Peyer's patch (tissue), 4 donors: ENCODE data around the gene TMEM53. TPM values are rescaled to one million over a fixed set of nuclear protein-coding genes. Genes with fewer than 3 reads are reported as not detected.

Experiments
- DNase-seq, 3 donors: peaks; one replicate each; pipeline ENCODE4 v3.0.0-alpha.2; 2017 to 2019
- H3K27ac ChIP-seq, 4 donors: fragments of 200-600 bp; sonication (generic); one replicate each; pipeline ENCODE4 v1.5.1; 2016 to 2019
- H3K27me3 ChIP-seq, 2 donors: fragments of 200-600 bp; sonication (generic); one replicate each; pipeline ENCODE4 v1.5.1; 2019
- H3K36me3 ChIP-seq, 3 donors: fragments of 200-600 bp; sonication (generic); one replicate each; pipeline ENCODE4 v1.5.1; 2016 to 2019
- H3K4me1 ChIP-seq, 4 donors: fragments of 200-600 bp; sonication (generic); one replicate each; pipeline ENCODE4 v1.5.1; 2016 to 2019
- H3K4me3 ChIP-seq, 4 donors: fragments of 200-600 bp; sonication (generic); 1 replicate in 3 of 4; 2 replicates in 1 of 4; pipeline ENCODE4 v1.5.1; 2016 to 2019; ENCODE audit warnings: mild to moderate bottlenecking in 1 of 4
- H3K9me3 ChIP-seq, 4 donors: fragments of 200-600 bp; sonication (generic); one replicate each; pipeline ENCODE4 v1.5.1; 2016 to 2019; ENCODE audit warnings: mild to moderate bottlenecking in 1 of 4
- CTCF ChIP-seq, 6 experiments: fragments of 450-650 bp in 4 of 6; fragments of 200-600 bp in 2 of 6; sonication (generic) in 1 of 6; IDR thresholded peaks; one replicate each; pipeline ENCODE4 v1.5.1; 2017 to 2019; ENCODE audit warnings: antibody characterized with exemption in 6 of 6, mild to moderate bottlenecking in 3 of 6, moderate library complexity in 1 of 6
- POLR2A ChIP-seq, 2 donors: fragments of 450-650 bp; IDR thresholded peaks; one replicate each; pipeline ENCODE4 v1.5.1; 2017; ENCODE audit warnings: antibody characterized with exemption in 2 of 2, mild to moderate bottlenecking in 2 of 2, moderate library complexity in 2 of 2
- total RNA-seq, 4 donors: library from RNA; depleted of rRNA; stranded (reverse); fragments of >200 nt; gene quantifications; one replicate each; pipeline ENCODE4 v1.1.0, GENCODE V29; 2016

Gene TMEM53
- total RNA-seq = 10 to 100 TPM in 3 of 4 donors, not detected in 1; 23.1 to 30.8 (median 26.5) TPM

GRCh38 chr1:44674113-44675000 is at the start of gene TMEM53, which contains the start of gene ARMH1:
Gene TMEM53 (minus strand): TSS chr1:44674481. CDS start chr1:44674391, 90 bp downstream.
Gene ARMH1 (plus strand): TSS chr1:44674714. CDS start chr1:44689698, 14,984 bp downstream.
- no peaks in the 10 kb centered on the region for H3K9me3 ChIP-seq
- H3K4me1 ChIP-seq = peaks cover 6 to 51% (median 17%) of the 10 kb centered on the region in 4 donors
- peak; percentile 99 to 100 (median 99) for DNase-seq
- TF ChIP-seq POLR2A (IDR thresholded peaks at IDR 0.05) = peak; percentile 45 to 71
- no peak for TF ChIP-seq CTCF (IDR thresholded peaks at IDR 0.05)
- peak within 1 kb of the TSS; percentile 94 to 99 (median 96) for H3K27ac ChIP-seq
- peak within 1 kb of the TSS; percentile 68 to 80 (median 72) for H3K4me3 ChIP-seq
- no peaks in the 10 kb centered on the region for H3K27me3 ChIP-seq
- H3K36me3 ChIP-seq = no peaks in the 10 kb centered on the region

- peaks cover 0 to 12% (median 6%) of the 10 kb centered on the region in 4 donors for H3K4me1 ChIP-seq
- H3K36me3 ChIP-seq = no peaks in the 10 kb centered on the region
- peak in 2 of 3 donors; percentile 79 to 84 for DNase-seq
- H3K4me3 ChIP-seq = no peak overlapping the region
- H3K27me3 ChIP-seq = no peaks in the 10 kb centered on the region
- TF ChIP-seq POLR2A (IDR thresholded peaks at IDR 0.05) = no peak
- H3K27ac ChIP-seq = peak overlapping the region in 2 of 4 donors; percentile 35 to 71
- H3K9me3 ChIP-seq = no peaks in the 10 kb centered on the region
Measured at GRCh38 chr1:44723496-44724295, 49.4 kb upstream of the TMEM53 start.

DNA sequence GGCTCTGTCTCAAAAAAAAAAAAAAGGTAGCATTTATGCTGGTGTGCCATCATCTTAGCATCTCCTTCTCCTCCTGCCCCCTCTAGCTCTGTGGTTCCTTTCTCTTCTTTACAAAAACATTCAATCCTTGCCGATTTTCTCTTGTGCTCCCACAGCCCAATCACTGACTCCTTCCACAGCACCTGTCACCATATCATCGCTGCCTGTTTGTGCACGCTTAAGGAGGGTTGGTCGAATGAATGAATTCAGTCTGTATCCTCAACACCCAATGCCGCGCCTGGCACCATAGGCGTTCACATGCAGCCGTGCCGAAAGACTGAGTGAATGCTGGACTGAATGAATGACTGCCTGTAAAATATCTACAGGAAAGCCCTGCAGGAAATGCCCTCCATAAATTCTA is 48.8 kb upstream of the TMEM53 start:
- H3K27ac ChIP-seq = peak overlapping the region in 2 of 4 donors; percentile 35 to 71
- no peak for DNase-seq
- TF ChIP-seq POLR2A (IDR thresholded peaks at IDR 0.05) (no peak), CTCF (IDR thresholded peaks at IDR 0.05) (no peak)
- H3K36me3 ChIP-seq = no peaks in the 10 kb centered on the region
- peaks cover 0 to 12% (median 6%) of the 10 kb centered on the region in 4 donors for H3K4me1 ChIP-seq
- no peaks in the 10 kb centered on the region for H3K9me3 ChIP-seq
- no peaks in the 10 kb centered on the region for H3K27me3 ChIP-seq
- no peak overlapping the region for H3K4me3 ChIP-seq

DNA sequence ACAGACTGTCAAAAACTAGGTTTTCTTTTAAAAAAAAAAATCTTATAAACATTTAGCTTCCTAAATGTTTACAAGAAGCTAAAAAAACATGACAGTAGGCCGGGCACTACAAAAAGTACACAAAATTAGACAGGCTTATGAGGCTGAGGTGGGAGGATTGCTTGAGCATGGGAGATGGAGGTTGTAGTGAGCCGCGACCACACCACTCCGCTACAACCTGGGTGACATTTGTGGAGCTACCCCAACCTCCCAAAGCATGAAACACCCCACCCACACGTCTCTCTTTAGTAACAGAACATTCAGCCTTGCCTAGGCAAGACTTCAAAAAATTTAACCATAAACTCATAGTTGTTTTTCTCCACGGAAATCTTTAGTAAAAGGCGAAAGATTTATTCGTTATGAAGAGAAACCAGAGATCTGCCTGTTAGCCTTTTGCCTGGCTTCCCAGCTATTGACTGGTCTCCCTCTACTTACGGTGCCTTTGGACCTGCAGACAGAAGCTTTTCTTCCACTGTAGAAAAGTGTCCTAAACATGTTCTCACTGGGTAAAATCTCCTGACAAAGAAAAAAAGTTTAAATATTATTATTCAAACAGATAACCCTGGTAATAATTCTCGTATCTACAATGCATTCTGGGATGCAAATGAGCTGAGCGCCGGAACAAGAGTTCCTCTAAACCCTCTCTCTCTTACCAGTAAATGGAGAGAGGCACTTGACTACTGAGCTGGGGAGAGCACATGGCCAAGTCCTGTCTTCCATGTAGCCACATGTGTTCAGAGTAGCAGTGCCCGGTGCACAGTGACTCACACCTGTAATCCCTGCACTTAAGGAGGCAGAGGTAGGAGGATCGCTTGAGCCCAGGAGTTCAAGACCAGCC is 47.4 kb upstream of the TMEM53 start:
- Histone ChIP-seq H3K4me1 (peaks cover 0 to 12% (median 6%) of the 10 kb centered on the region in 4 donors), H3K36me3 (no peaks in the 10 kb centered on the region), H3K27ac (peak overlapping the region; percentile 46 to 78 (median 70)), H3K27me3 (no peaks in the 10 kb centered on the region), H3K9me3 (no peaks in the 10 kb centered on the region), H3K4me3 (no peak overlapping the region)
- TF ChIP-seq POLR2A (IDR thresholded peaks at IDR 0.05) (peak; percentile 62 to 99), CTCF (IDR thresholded peaks at IDR 0.05) (no peak)
- peak in 2 of 3 donors; percentile 77 to 85 for DNase-seq

DNA sequence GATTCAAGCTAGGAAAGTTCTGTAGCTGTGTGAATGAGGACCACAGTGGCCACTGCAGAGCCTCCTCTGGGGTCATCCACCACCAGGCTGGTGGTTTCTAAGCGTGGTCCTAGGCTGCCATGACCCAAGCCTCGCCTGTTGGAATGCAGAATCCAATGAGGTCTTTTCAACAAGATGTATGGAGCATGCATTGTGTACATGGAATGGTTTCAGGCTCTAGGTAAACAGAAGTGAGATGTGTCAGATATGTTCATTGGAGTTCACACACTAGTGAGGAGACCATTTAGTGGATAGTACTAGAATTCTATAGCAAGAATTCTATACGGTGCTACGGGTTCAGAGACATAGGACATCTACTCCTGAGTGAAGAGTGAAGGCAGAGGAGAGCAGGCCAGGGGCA is 46.0 kb upstream of the TMEM53 start:
- DNase-seq = no peak
- H3K27me3 ChIP-seq = no peaks in the 10 kb centered on the region
- H3K36me3 ChIP-seq = no peaks in the 10 kb centered on the region
- peak overlapping the region in 1 of 4 donors; percentile 71 for H3K27ac ChIP-seq
- TF ChIP-seq POLR2A (IDR thresholded peaks at IDR 0.05) (no peak), CTCF (IDR thresholded peaks at IDR 0.05) (no peak)
- no peaks in the 10 kb centered on the region for H3K9me3 ChIP-seq
- H3K4me3 ChIP-seq = no peak overlapping the region
- H3K4me1 ChIP-seq = peaks cover 0 to 16% (median 6%) of the 10 kb centered on the region in 4 donors
